GM12891 (cell line): Measurements from ENCODE around the gene ATCAY.

Experiments used
- DNase-seq: peaks from one replicate; pipeline ENCODE4 v3.0.0; 2011; ENCODE audit warnings: low spot score; ENCODE audit not compliant: insufficient read length
- FAIRE-seq: peaks from 2 replicates; lab custom pipeline; 2011; peaks lifted over from hg19 to GRCh38; lab: Jason Lieb, UNC
- PAX5 ChIP-seq: IDR thresholded peaks from 2 replicates; pipeline ENCODE4 v1.6.1; 2011; ENCODE audit warnings: low read length, moderate library complexity, mild to moderate bottlenecking; ENCODE audit not compliant: insufficient read depth, severe bottlenecking
- POLR2A ChIP-seq: IDR thresholded peaks from 2 replicates; pipeline ENCODE4 v1.6.1; 2011; ENCODE audit warnings: low read depth, low read length, control low read depth
- POLR2AphosphoS5 ChIP-seq: IDR thresholded peaks from 2 replicates; pipeline ENCODE4 v1.6.1; 2011; ENCODE audit warnings: low read depth, low read length, control low read depth
- POU2F2 ChIP-seq: IDR thresholded peaks from 2 replicates; pipeline ENCODE4 v1.6.1; 2011; ENCODE audit warnings: low read depth, mild to moderate bottlenecking, control low read depth, low read length, moderate library complexity
- SPI1 ChIP-seq: IDR thresholded peaks from 2 replicates; pipeline ENCODE4 v1.6.1; 2011; ENCODE audit warnings: low read depth, low read length, control low read depth
- TAF1 ChIP-seq: IDR thresholded peaks from 2 replicates; pipeline ENCODE4 v1.6.1; 2011; ENCODE audit warnings: low read depth, low read length, control low read depth

Gene ATCAY

GRCh38 chr19:3852177-3852511 lies 28.3 kb upstream of the ATCAY start:
- FAIRE-seq: no peak

GRCh38 chr19:3852614-3853254 lies 27.8 kb upstream of the ATCAY start:
- TF ChIP-seq SPI1: no peak
- TF ChIP-seq POLR2A: no peak
- no peak for TF ChIP-seq TAF1
- TF ChIP-seq POLR2AphosphoS5: no peak
- TF ChIP-seq PAX5: no peak
- TF ChIP-seq POU2F2: no peak
- DNase-seq (no peak), FAIRE-seq (no peak)

More at GRCh38 chr19:3852177-3852511, 28.3 kb upstream of the ATCAY start:
- DNase-seq: no peak
- TF ChIP-seq POLR2AphosphoS5 (no peak), POLR2A (no peak), SPI1 (no peak), POU2F2 (no peak), PAX5 (no peak), TAF1 (no peak)

GRCh38 chr19:3855320-3855719 lies 25.2 kb upstream of the ATCAY start:
- FAIRE-seq (no peak), DNase-seq (no peak)
- TF ChIP-seq POLR2A: no peak
- TF ChIP-seq TAF1: no peak
- TF ChIP-seq POU2F2: no peak
- no peak for TF ChIP-seq POLR2AphosphoS5
- TF ChIP-seq PAX5: no peak
- TF ChIP-seq SPI1: no peak

DNA sequence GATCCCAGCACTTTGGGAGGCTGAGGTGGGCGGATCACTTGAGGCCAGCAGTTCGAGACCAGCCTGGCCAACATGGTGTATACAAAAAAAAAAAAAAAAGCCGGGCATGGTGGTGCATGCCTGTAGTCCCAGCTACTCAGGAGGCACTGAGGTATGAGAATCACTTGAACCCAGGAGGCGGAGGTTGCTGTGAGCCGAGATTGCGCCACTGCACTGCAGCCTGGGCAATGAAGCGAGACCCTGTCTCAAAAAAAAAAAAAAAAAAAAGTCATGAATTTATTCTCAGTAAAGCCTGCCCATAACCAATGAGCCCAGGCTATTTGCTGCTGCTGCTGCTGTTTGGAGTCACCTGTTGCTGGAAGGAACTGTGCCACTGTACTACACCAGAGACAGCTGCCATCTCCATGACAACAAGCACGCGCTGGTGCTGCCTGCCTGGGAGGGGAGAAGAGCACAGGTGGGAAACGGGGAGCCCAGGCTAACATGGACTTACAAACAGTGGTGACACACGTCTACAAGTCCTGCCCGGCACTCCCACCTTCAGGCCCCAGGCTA lies 23.0 kb upstream of the ATCAY start:
- peak; percentile 77 for FAIRE-seq
- TF ChIP-seq SPI1: no peak
- TF ChIP-seq TAF1: no peak
- no peak for TF ChIP-seq PAX5
- no peak for TF ChIP-seq POLR2A
- TF ChIP-seq POU2F2: no peak
- TF ChIP-seq POLR2AphosphoS5: no peak
- peak; percentile 74 for DNase-seq

- DNase-seq: no peak
- TF ChIP-seq TAF1: no peak
- no peak for TF ChIP-seq POLR2A
- no peak for TF ChIP-seq POU2F2
- no peak for TF ChIP-seq PAX5
- TF ChIP-seq POLR2AphosphoS5: no peak
- TF ChIP-seq SPI1: no peak
- no peak for FAIRE-seq
Observed at GRCh38 chr19:3860499-3860898, 20.0 kb upstream of the ATCAY start.

DNA sequence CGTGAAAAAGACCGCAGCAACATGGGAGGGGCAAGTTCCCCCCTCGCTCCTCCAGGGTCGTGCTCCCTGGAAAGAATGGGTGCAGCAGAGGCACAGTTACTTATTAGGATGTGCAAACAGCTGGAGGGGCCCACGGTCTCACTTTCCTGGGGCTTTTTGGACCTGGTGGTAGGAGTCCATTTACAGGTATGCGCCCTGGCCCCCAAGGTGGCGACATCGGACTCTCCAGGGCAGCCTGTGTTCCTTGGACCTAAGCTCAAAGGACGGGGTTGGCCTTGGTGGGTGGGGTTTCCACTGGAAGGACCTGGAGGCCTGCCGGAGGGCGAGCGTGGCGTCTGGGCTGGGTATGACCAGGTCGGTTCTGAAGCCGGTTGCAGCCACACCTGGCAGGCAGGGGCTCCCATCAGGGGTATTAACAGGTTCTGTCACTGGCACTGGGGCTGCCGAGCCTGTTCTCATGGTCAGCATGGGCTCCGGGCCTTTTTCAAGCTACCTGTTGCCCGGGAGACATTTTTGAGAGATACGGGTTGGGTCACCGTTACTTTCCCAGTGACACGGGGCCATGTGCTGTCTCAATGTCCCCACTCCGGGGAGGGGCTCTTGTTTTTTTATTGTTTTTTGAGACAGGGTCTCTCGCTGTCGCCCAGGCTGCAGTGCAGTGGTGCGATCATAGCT lies 17.5 kb upstream of the ATCAY start:
- DNase-seq (no peak), FAIRE-seq (no peak)
- TF ChIP-seq POU2F2 (no peak), POLR2A (no peak), SPI1 (no peak), PAX5 (no peak), POLR2AphosphoS5 (no peak), TAF1 (no peak)

- FAIRE-seq: no peak
- no peak for DNase-seq
- no peak for TF ChIP-seq SPI1
- no peak for TF ChIP-seq POU2F2
- TF ChIP-seq POLR2AphosphoS5: no peak
- no peak for TF ChIP-seq PAX5
- no peak for TF ChIP-seq POLR2A
- no peak for TF ChIP-seq TAF1
Observed at GRCh38 chr19:3863648-3864047, 16.8 kb upstream of the ATCAY start.

DNA sequence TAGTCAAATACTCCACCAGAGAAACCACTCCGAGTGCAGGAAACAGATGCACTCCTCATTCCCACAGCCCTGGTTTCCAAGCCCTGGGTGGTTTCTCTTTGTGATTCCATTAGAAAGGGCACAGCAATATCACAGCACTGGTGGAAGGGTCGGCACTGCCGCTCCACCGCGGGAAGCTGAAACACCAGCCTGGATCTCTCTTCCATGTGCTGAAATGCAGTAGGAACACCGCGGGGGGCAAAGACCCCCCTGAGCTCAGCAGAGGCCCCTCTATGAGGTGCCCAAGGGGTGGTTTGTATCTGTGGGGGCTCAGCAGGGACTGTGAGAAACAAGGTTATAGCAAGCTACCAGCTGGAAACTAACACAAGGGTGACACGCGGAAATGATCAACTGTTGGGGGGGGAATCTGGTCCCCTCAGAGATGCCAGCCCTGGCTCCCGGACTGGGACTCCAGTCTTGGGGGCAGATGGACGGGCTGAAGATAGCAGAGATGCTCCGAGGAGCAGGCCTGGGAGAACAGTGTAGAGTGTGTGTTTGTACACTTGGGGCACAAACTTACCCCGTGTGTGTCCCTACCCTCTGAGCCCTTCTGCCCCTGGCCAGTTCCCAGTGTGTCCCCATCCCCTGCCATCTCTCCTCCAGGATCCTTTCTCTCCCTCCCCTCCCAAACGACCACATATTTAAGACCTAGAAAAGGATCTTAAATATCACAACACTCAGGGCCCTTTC lies 13.4 kb upstream of the ATCAY start:
- no peak for TF ChIP-seq TAF1
- TF ChIP-seq POLR2A: no peak
- no peak for TF ChIP-seq SPI1
- TF ChIP-seq POLR2AphosphoS5: no peak
- no peak for TF ChIP-seq POU2F2
- TF ChIP-seq PAX5: no peak
- FAIRE-seq (no peak), DNase-seq (no peak)

GRCh38 chr19:3867971-3868769 lies 12.3 kb upstream of the ATCAY start:
- DNase-seq (no peak), FAIRE-seq (no peak)
- TF ChIP-seq POU2F2 (no peak), SPI1 (no peak), POLR2A (no peak), TAF1 (no peak), PAX5 (no peak), POLR2AphosphoS5 (no peak)
